Bronchial epithelial cell (primary cell): ENCODE data around the gene PARPBP. TPM values are rescaled to one million over a fixed set of nuclear protein-coding genes. Genes with fewer than 3 reads are reported as not detected.
"Not testable (repeated sequence)": the region's sequence is repeated elsewhere in the genome, so short reads cannot be mapped to it uniquely, and the experiment has no call there.

Experiments
- DNase-seq: peaks from one replicate; pipeline ENCODE4 v3.0.0-alpha.2; 2010; ENCODE audit warnings: low read depth
- FAIRE-seq: peaks from 2 replicates; lab custom pipeline; 2011; peaks lifted over from hg19 to GRCh38; lab: Jason Lieb, UNC
- H3K27me3 ChIP-seq: 2 replicates; pipeline ENCODE4 v1.5.1; 2011; ENCODE audit warnings: low read length; ENCODE audit not compliant: control insufficient read depth, insufficient read depth
- H3K36me3 ChIP-seq: 2 replicates; pipeline ENCODE4 v1.5.1; 2011; ENCODE audit warnings: low read length; ENCODE audit not compliant: control insufficient read depth, insufficient read depth
- H3K4me3 ChIP-seq: 2 replicates; pipeline ENCODE4 v1.5.1; 2011; ENCODE audit warnings: mild to moderate bottlenecking, low read depth, low read length, control low read depth
- total RNA-seq: library from RNA; depleted of rRNA; stranded (reverse); fragments of >200 nt; gene quantifications from 2 replicates; pipeline ENCODE4 v1.2.1, GENCODE V29; 2014
- TF ChIP-seq, protein P1 (sequence below): IDR thresholded peaks from 2 replicates; pipeline ENCODE4 v1.5.1; 2011; ENCODE audit warnings: mild to moderate bottlenecking, moderate library complexity, low read length, control low read depth, inconsistent platforms; ENCODE audit not compliant: insufficient read depth, severe bottlenecking

The PARPBP gene
- total RNA-seq, 1 donor from 2014 or later = 1.8 TPM

DNA sequence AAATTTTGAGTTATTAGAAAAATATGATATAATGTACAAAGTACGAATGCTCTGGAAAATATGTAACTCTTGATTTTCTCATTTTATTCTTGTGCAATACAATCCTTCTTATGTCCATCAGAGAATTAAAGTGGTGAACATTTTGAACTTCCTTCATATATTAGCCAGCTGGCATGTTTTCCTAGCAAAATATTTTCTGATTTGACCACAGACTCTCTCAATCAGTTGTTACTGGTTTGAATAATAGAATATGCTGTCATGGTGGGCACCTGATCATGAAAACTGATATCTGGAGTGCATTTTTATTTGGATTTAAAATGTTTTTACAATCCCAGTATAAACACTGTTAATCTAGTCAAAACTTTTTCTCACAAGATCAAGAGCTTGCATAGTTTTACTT lies 24.2 kb downstream of the PARPBP start:
- FAIRE-seq = no peak
- no peak for DNase-seq
- Histone ChIP-seq H3K27me3 (no peaks in the 10 kb centered on the region), H3K4me3 (no peak overlapping the region), H3K36me3 (no peaks in the 10 kb centered on the region)
- TF ChIP-seq, protein P1, sequence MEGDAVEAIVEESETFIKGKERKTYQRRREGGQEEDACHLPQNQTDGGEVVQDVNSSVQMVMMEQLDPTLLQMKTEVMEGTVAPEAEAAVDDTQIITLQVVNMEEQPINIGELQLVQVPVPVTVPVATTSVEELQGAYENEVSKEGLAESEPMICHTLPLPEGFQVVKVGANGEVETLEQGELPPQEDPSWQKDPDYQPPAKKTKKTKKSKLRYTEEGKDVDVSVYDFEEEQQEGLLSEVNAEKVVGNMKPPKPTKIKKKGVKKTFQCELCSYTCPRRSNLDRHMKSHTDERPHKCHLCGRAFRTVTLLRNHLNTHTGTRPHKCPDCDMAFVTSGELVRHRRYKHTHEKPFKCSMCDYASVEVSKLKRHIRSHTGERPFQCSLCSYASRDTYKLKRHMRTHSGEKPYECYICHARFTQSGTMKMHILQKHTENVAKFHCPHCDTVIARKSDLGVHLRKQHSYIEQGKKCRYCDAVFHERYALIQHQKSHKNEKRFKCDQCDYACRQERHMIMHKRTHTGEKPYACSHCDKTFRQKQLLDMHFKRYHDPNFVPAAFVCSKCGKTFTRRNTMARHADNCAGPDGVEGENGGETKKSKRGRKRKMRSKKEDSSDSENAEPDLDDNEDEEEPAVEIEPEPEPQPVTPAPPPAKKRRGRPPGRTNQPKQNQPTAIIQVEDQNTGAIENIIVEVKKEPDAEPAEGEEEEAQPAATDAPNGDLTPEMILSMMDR = no peak

DNA sequence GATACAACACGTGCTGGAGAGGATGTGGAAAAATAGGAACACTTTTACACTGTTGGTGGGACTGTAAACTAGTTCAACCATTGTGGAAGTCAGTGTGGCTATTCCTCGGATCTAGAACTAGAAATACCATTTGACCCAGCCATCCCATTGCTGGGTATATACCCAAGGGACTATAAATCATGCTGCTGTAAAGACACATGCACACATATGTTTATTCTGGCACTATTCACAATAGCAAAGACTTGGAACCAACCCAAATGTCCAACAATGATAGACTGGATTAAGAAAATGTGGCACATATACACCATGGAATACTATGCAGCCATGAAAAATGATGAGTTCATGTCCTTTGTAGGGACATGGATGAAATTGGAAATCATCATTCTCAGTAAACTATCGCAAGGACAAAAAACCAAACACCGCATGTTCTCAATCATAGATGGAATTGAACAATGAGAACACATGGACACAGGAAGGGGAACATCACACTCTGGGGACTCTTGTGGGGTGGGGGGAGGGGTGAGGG lies 27.1 kb downstream of the PARPBP start:
- not testable (repeated sequence) for FAIRE-seq, H3K4me3 ChIP-seq, H3K36me3 ChIP-seq, H3K27me3 ChIP-seq, DNase-seq

DNA sequence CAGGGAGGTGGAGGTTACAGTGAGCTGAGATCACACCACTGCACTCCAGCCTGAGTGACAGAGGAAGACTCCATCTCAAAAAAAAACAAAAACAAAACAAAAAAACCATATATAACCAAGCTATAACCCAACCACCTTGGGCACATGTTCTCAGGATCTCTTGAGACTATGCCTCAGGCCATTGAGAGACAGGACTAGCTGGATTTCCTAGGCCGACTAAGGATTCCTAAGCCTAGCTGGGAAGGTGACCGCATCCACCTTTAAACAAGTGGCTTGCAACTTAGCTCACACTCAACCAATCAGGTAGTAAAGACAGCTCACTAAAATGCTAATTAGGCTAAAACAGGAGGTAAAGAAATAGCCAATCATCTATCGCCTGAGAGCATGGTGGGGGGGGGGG lies 35.2 kb downstream of the PARPBP start:
- not testable (repeated sequence) for DNase-seq, H3K27me3 ChIP-seq, H3K4me3 ChIP-seq, FAIRE-seq, H3K36me3 ChIP-seq

DNA sequence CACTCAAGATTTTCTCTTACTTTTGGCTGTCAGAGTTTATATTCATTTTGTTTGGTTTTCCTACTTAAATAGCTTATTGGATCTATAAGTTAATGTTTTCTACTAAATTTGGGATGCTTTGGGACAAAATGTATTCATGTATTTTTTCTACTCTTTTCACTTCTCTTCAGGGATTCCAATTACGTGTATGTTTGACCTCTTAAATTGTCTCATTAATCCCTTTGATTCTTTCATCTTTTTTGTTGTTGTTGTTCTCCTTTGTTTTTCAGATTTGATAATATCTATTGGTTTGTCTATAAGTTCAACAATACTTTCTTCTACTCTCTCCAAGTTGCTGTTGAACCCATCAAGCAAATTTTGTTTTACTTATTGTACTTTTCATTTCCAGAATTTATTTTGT lies 43.4 kb downstream of the PARPBP start:
- TF ChIP-seq, protein P1 = no peak
- no peaks in the 10 kb centered on the region for H3K27me3 ChIP-seq
- H3K36me3 ChIP-seq = no peaks in the 10 kb centered on the region
- FAIRE-seq (no peak), DNase-seq (no peak)
- no peak overlapping the region for H3K4me3 ChIP-seq

DNA sequence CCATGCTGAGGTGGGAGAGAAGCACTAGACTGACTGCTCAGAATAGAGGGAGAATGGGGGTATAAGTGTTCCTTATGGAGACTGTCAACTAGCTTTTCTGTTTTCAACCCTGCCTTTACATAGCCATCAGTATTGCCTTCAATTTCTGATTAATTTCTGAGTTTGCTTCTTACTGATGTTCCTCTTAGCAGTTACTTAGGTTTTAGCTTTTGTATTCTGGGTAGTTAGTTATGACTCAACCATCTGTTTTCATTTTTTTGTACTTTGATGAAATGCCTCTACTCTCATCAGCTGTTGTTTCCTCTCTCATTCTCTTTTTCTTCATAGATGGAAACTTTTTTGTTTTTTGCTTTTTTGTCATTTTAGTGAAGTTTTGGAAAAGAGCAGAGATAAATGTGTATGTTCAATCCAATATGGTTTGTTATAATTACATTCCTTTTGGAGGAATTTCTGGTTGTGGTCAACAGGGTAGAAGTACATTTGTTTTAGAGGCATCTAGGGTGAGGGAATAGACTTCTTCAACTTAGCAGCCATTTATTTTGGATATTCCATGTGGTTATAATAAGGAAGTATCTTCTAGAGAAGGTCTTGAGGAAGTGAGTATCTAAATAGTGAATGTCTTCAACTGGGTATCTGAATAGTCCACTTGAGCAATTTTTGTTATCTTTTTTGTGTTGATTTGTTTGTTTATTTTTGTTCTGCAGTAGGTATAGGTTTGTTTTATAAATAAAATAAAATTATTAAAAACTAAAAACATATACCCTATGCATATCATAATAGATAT lies 48.0 kb downstream of the PARPBP start:
- no peaks in the 10 kb centered on the region for H3K27me3 ChIP-seq
- no peak overlapping the region for H3K4me3 ChIP-seq
- H3K36me3 ChIP-seq = no peaks in the 10 kb centered on the region
- DNase-seq = no peak
- FAIRE-seq = no peak
- TF ChIP-seq, protein P1 = no peak

DNA sequence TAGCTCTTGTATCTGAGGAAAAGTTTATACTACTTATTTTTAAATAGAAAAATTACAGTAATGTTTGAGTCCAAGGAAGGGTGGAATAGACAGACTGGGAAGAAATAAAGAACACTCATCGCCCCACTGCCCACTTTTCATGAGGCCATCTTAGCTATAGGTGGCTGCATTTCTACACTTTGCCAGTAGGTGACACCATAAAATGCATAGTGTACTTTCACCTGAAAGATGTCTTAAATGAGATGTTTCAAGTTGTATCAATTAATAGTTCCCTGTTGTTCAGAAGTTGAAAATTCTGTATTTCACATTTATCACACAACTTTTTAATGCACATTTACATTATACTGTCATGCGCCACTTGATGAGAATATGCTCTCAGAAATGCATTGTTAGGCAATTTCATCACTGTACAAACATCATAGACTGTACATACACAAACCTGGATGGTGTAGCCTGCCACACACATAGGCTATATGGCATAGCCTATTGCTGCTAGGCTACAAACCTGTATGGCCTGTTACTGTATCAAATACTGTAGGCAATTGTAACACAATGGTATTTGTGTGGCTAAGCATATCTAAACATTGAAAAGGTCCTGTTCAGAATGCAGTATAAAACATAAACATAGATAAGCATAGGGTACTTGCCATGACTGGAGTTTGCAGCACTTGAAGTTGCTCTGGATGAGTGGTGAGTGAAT lies 50.1 kb downstream of the PARPBP start:
- TF ChIP-seq, protein P1 = peak; percentile 69
- no peaks in the 10 kb centered on the region for H3K36me3 ChIP-seq
- FAIRE-seq (no peak), DNase-seq (peak; percentile 49)
- H3K27me3 ChIP-seq = no peaks in the 10 kb centered on the region
- H3K4me3 ChIP-seq = no peak overlapping the region
